SU-DHL-6 (cell line): ENCODE measurements around the gene TYW1B.
"Not testable (repeated sequence)": the region's sequence is repeated elsewhere in the genome, so short reads cannot be mapped to it uniquely, and the experiment has no call there.

Experiments used
- EZH2phosphoT487 ChIP-seq: fragments of 200-600 bp; sonication (generic), shearing (Covaris generic); conservative IDR thresholded peaks from 2 replicates; pipeline ENCODE4 v1.6.1; 2018; ENCODE audit warnings: mild to moderate bottlenecking, antibody characterized with exemption, low read length, moderate library complexity, mixed read lengths
- TF ChIP-seq, protein P1 (sequence below): fragments of 200-600 bp; sonication (generic); IDR thresholded peaks from one replicate; pipeline ENCODE4 v1.5.1; 2017; ENCODE audit warnings: antibody characterized with exemption, mild to moderate bottlenecking, low read length, moderate library complexity; ENCODE audit not compliant: insufficient read depth, poor library complexity, severe bottlenecking

DNA sequence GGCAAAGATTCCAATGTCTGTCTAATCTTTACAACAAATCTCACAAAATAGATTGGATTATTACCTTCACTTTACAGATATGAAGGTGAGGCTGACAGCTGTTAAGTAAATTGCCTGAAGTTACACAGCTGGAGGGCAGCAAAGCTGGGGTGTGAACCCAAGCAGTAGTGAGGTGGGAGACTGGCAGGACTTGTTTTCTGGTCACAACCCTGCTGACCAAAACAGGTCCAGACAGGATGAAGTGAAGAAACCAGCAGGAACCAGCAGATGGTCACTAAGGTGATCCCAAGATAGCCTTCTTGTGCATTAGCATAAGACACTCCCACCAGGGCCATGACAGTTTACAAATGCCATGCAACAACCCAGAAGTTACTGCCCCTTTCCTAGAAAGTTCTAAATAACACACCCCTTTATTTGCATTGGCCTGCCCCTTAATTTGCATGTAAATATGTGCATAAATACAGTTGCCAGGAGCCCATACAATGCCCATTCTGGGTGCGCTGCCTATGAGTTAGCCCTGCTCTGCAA is 195.2 kb downstream of the TYW1B start:
- TF ChIP-seq, protein P1, sequence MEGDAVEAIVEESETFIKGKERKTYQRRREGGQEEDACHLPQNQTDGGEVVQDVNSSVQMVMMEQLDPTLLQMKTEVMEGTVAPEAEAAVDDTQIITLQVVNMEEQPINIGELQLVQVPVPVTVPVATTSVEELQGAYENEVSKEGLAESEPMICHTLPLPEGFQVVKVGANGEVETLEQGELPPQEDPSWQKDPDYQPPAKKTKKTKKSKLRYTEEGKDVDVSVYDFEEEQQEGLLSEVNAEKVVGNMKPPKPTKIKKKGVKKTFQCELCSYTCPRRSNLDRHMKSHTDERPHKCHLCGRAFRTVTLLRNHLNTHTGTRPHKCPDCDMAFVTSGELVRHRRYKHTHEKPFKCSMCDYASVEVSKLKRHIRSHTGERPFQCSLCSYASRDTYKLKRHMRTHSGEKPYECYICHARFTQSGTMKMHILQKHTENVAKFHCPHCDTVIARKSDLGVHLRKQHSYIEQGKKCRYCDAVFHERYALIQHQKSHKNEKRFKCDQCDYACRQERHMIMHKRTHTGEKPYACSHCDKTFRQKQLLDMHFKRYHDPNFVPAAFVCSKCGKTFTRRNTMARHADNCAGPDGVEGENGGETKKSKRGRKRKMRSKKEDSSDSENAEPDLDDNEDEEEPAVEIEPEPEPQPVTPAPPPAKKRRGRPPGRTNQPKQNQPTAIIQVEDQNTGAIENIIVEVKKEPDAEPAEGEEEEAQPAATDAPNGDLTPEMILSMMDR: not testable (repeated sequence)
- TF ChIP-seq EZH2phosphoT487: not testable (repeated sequence)
